Epithelial cell of proximal tubule (primary cell): Measurements from ENCODE around the gene PLK3. TPM values are rescaled to one million over a fixed set of nuclear protein-coding genes. Genes with fewer than 3 reads are reported as not detected.

Source experiments
- total RNA-seq: library from RNA; depleted of rRNA; stranded (reverse); fragments of >200 nt; gene quantifications from 2 replicates; pipeline ENCODE4 v1.2.3, GENCODE V29; 2015

The PLK3 gene
- total RNA-seq, 1 donor from 2014 or later: 51.1 TPM

Other genes with a start within 250 kb of the PLK3 start
- 6.3 and 9.3 TPM in 2 replicates for gene TMEM53, start 125.9 kb upstream of the PLK3 start, total RNA-seq
- not detected in 2 replicates for gene ARMH1, start 125.7 kb upstream of the PLK3 start, total RNA-seq
- gene RNU5D-1, start 69.2 kb upstream of the PLK3 start, total RNA-seq: not detected in 2 replicates
- 72.8 and 88.2 TPM in 2 replicates for gene KIF2C, start 60.5 kb upstream of the PLK3 start, total RNA-seq
- 2,248 and 2,814 TPM in 2 replicates for gene RPS8, start 24.8 kb upstream of the PLK3 start, total RNA-seq
- gene BEST4, start 12.2 kb upstream of the PLK3 start, total RNA-seq: 0.07 and 0.12 TPM in 2 replicates
- 0.29 TPM in 1 of 2 replicates, not detected in the other for gene DYNLT4, start 7.0 kb downstream of the PLK3 start, total RNA-seq
- 0.29 and 2.8 TPM in 2 replicates for gene BTBD19, start 8.1 kb downstream of the PLK3 start, total RNA-seq
- under 0.01 TPM in 1 of 2 replicates, not detected in the other for gene PTCH2, start 42.9 kb downstream of the PLK3 start, total RNA-seq
- 27.0 and 36.4 TPM in 2 replicates for gene EIF2B3, start 186.2 kb downstream of the PLK3 start, total RNA-seq
- 32.8 and 36.6 TPM in 2 replicates for gene HECTD3, start 210.9 kb downstream of the PLK3 start, total RNA-seq
- gene UROD, start 211.9 kb downstream of the PLK3 start, total RNA-seq: 104 and 141 TPM in 2 replicates